PC-9 (cell line): ENCODE results near the gene SYPL1. TPM values are rescaled to one million over a fixed set of nuclear protein-coding genes. Genes with fewer than 3 reads are reported as not detected.

ENCODE experiments used
- BruUV-seq: library from RNA; stranded (reverse); fragments of 400-500 nt; replicated peaks from 2 replicates; lab custom pipeline; 2021; lab: Mats Ljungman, UMichigan
- CTCF ChIA-PET: fragments of 300-600 bp; sonication (Branson Sonifier 250); formaldehyde crosslinking; loops from one replicate; lab custom pipeline; 2022; ENCODE audit warnings: antibody characterized with exemption; lab: Charles Lee
- POLR2A ChIA-PET: fragments of 300-600 bp; sonication (Branson Sonifier 250); formaldehyde crosslinking; loops from one replicate; lab custom pipeline; 2022; ENCODE audit warnings: antibody characterized with exemption; ENCODE audit not compliant: unreplicated experiment; lab: Charles Lee
- DNase-seq, 2 experiments: peaks; one replicate each; pipeline versions ENCODE4 v3.0.0 to v3.0.0-alpha.2; 2015 to 2022; ENCODE audit warnings: mixed read lengths in 1 of 2
- H2AFZ ChIP-seq: fragments of 200-600 bp; sonication (generic); 2 replicates; pipeline ENCODE4 v1.8.1; 2017; ENCODE audit warnings: antibody characterized with exemption
- H3F3A ChIP-seq: fragments of 200-600 bp; sonication (generic); 2 replicates; pipeline ENCODE4 v1.8.1; 2017; ENCODE audit warnings: antibody characterized with exemption, mild to moderate bottlenecking, low read depth; ENCODE audit not compliant: insufficient read depth
- H3K27ac ChIP-seq: fragments of 200-600 bp; sonication (generic); 2 replicates; pipeline ENCODE4 v1.6.1; 2016; ENCODE audit warnings: mixed run types
- H3K27me3 ChIP-seq: fragments of 200-600 bp; sonication (generic); 2 replicates; pipeline ENCODE4 v1.6.1; 2016; ENCODE audit warnings: low read depth, mixed run types; ENCODE audit not compliant: insufficient read depth
- H3K36me3 ChIP-seq: fragments of 200-600 bp; sonication (generic); 2 replicates; pipeline ENCODE4 v1.6.1; 2016; ENCODE audit warnings: low read depth, mixed run types
- H3K4me1 ChIP-seq: fragments of 200-600 bp; sonication (generic); replicated peaks from 2 replicates; pipeline ENCODE4 v1.6.1; 2016; ENCODE audit warnings: mixed run types; ENCODE audit not compliant: insufficient read depth
- H3K4me2 ChIP-seq: fragments of 200-600 bp; sonication (generic); 2 replicates; pipeline ENCODE4 v1.6.1; 2017; ENCODE audit warnings: mixed run types
- H3K4me3 ChIP-seq: fragments of 200-600 bp; sonication (generic); 2 replicates; pipeline ENCODE4 v1.6.1; 2016; ENCODE audit warnings: mixed run types
- H3K79me2 ChIP-seq: fragments of 200-600 bp; sonication (generic); 2 replicates; pipeline ENCODE4 v1.6.1; 2017; ENCODE audit warnings: low read depth, mixed run types
- H3K9me2 ChIP-seq: fragments of 200-600 bp; sonication (generic); 2 replicates; pipeline ENCODE4 v1.8.1; 2017; ENCODE audit warnings: mild to moderate bottlenecking; ENCODE audit not compliant: insufficient read depth
- H3K9me3 ChIP-seq: fragments of 200-600 bp; sonication (generic); 2 replicates; pipeline ENCODE4 v1.8.1; 2016; ENCODE audit warnings: low read depth; ENCODE audit not compliant: insufficient read depth
- H4K20me1 ChIP-seq: fragments of 200-600 bp; sonication (generic); 2 replicates; pipeline ENCODE4 v1.8.1; 2017; ENCODE audit not compliant: insufficient read depth
- CTCF ChIP-seq: fragments of 200-600 bp; sonication (generic); conservative IDR thresholded peaks from 2 replicates; pipeline ENCODE4 v1.6.1; 2017; ENCODE audit warnings: mixed run types, antibody characterized with exemption, mild to moderate bottlenecking, moderate library complexity
- EZH2 ChIP-seq: fragments of 200-600 bp; sonication (generic); IDR thresholded peaks from 2 replicates; pipeline ENCODE4 v1.8.0; 2017; ENCODE audit warnings: antibody characterized with exemption, low read depth
- intact Hi-C: fragments of 100-400 bp; cut with micrococcal nuclease; formaldehyde crosslinking; loops from one replicate; pipeline ENCODE4 v1.10.0; 2022; ENCODE audit not compliant: unreplicated experiment
- total RNA-seq: library from RNA; stranded (reverse); gene quantifications from 2 replicates; pipeline ENCODE4 v1.2.3, GENCODE V29; 2021

SYPL1 gene
- total RNA-seq, 1 experiment from 2014 or later = 102 TPM

GRCh38 chr7:106127984-106128780 is 16.1 kb upstream of the SYPL1 start:
- no TSS peak for BruUV-seq
- no peak for DNase-seq
- ChIA-PET POLR2A (no interaction called here), CTCF (no interaction called here)
- intact Hi-C loops = no loop called here
- no peak overlapping the region for H3K27ac ChIP-seq
- H2AFZ ChIP-seq = no peak overlapping the region
- H3K9me3 ChIP-seq = no peaks in the 10 kb centered on the region
- H3K4me2 ChIP-seq = no peak overlapping the region
- no peaks in the 10 kb centered on the region for H3K9me2 ChIP-seq
- H3K36me3 ChIP-seq = no peaks in the 10 kb centered on the region
- H3K4me1 ChIP-seq = peaks cover 18% of the 10 kb centered on the region
- H4K20me1 ChIP-seq = no peaks in the 10 kb centered on the region
- no peak overlapping the region for H3K4me3 ChIP-seq
- no peak for TF ChIP-seq EZH2
- TF ChIP-seq CTCF = no peak
- no peaks in the 10 kb centered on the region for H3K79me2 ChIP-seq
- no peaks in the 10 kb centered on the region for H3F3A ChIP-seq
- H3K27me3 ChIP-seq = no peaks in the 10 kb centered on the region

DNA sequence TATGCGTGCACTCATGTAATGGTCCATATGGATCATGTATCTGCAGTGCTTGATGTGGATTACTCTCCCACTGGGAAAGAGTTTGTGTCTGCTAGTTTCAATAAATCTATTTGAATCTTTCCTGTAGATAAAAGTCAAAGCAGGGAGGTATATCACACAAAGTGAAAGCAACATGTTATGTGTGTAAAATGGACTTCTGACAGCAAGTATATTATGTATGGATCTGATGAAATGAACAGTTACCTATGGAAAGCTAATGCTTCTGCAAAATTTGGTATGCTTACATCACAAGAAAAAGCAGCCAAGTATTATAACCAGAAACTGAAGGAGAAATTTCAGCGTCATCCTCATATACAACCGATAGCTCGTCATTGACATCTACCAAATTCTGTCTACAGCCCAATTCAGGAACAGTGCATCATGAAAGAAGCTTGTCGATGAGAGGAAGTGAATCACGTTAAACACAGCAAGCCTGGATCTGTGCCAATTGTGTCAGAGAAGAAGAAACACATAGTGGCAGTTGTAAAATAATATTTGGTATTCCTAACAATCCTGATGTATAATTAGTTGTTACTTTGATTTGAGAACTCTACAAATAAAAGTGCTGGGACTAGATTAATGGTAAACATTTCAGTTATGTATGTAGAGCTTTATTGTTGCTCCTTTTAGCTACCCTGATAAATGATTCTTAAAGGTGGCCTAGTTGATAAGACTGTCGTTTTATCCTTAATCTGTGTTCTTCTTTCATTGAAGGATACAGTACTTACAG is 14.2 kb upstream of the SYPL1 start:
- no peaks in the 10 kb centered on the region for H3K9me3 ChIP-seq
- intact Hi-C loops = no loop called here
- H3F3A ChIP-seq = no peaks in the 10 kb centered on the region; the same call in 1 of the 2 replicates
- peak overlapping the region; percentile 59 for H3K4me2 ChIP-seq
- no peaks in the 10 kb centered on the region for H3K79me2 ChIP-seq
- DNase-seq = peak; percentile 21 to 74
- no peaks in the 10 kb centered on the region for H4K20me1 ChIP-seq
- H3K27ac ChIP-seq = no peak overlapping the region
- POLR2A ChIA-PET = no interaction called here
- BruUV-seq = no TSS peak
- no peaks in the 10 kb centered on the region for H3K36me3 ChIP-seq
- no peaks in the 10 kb centered on the region for H3K9me2 ChIP-seq
- peaks cover 18% of the 10 kb centered on the region for H3K4me1 ChIP-seq
- peak overlapping the region; percentile 17; the same call in 1 of the 2 replicates for H3K4me3 ChIP-seq
- H2AFZ ChIP-seq = 0 out of 2 replicates have a peak overlapping the region, but pooled peaks have one; percentile 32
- TF ChIP-seq CTCF (no peak), EZH2 (no peak)
- CTCF ChIA-PET = interaction anchor here (0.6 kb wide), 1 partner anchor 60 kb away, joined by 5 read pairs; no protein-coding TSS in a partner anchor
- H3K27me3 ChIP-seq = no peaks in the 10 kb centered on the region

DNA sequence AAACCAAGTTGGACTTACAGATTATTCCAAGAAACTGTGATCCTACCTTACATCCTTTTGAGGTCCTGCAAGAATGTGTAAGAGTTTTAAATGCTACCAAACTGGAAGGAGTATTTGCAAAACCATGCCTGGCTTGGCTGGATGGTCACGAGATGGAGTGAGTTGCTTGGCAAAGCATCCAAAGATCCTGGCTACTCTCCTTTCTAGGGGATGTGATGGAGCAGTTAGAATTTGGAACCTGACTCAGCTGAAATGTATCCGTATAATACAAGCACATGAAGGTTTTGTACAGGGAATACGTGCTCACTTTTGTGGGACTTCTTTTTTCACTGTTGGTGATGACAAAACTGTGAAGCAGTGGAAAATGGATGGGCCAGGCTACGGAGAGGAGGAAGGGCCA is 13.3 kb upstream of the SYPL1 start:
- Histone ChIP-seq H3F3A (no peaks in the 10 kb centered on the region; the same call in 1 of the 2 replicates), H3K4me3 (no peak overlapping the region), H4K20me1 (no peaks in the 10 kb centered on the region), H3K27ac (no peak overlapping the region), H3K79me2 (no peaks in the 10 kb centered on the region), H3K4me1 (peaks cover 18% of the 10 kb centered on the region), H2AFZ (no peak overlapping the region), H3K4me2 (no peak overlapping the region), H3K9me3 (no peaks in the 10 kb centered on the region), H3K27me3 (no peaks in the 10 kb centered on the region), H3K9me2 (no peaks in the 10 kb centered on the region), H3K36me3 (no peaks in the 10 kb centered on the region)
- ChIA-PET POLR2A (no interaction called here), CTCF (no interaction called here)
- TF ChIP-seq CTCF = no peak
- TF ChIP-seq EZH2 = no peak
- DNase-seq = no peak
- intact Hi-C loops = no loop called here
- BruUV-seq = no TSS peak
